NCI-H526 (cell line): ENCODE data around the gene RASGRF1.

ENCODE experiments used
- DNase-seq, 2 experiments: peaks; one replicate each; lab custom pipeline; 2025; lab: John Stamatoyannopoulos, UW

RASGRF1 gene

GRCh38 chr15:78987556-78988360 is 102.8 kb downstream of the RASGRF1 start:
- no peak for DNase-seq

DNA sequence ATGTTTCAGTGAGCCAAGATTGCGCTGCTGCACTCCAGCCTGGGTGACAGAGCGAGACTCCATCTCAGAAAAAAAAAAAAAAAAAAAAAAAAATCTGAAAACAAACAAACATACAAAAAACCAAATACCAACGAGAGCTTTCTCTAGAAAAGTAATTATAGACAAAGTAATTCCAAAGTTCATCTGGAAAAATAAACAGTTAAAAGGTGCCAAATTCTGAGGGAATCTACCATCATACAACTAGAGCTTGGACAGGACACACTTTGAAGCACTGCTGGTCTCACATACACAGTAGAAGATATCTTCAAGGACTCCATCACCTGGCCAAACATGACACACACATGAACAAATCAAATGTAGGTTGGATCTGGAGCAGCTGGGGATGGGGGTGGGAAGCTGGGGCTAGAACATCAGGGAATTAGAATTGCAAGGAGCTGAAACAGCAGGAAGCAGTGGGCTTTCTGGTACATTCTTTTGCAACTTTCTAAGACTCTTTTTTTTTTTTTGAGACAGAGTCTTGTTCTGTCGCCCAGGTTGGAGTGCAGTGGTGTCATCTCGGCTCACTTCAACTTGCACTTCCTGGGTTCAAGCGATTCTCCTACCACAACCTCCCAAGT is 104.6 kb downstream of the RASGRF1 start:
- no peak for DNase-seq

GRCh38 chr15:78984041-78984440 is 106.5 kb downstream of the RASGRF1 start:
- no peak for DNase-seq

GRCh38 chr15:78983146-78983918 is 107.2 kb downstream of the RASGRF1 start:
- DNase-seq: no peak

DNA sequence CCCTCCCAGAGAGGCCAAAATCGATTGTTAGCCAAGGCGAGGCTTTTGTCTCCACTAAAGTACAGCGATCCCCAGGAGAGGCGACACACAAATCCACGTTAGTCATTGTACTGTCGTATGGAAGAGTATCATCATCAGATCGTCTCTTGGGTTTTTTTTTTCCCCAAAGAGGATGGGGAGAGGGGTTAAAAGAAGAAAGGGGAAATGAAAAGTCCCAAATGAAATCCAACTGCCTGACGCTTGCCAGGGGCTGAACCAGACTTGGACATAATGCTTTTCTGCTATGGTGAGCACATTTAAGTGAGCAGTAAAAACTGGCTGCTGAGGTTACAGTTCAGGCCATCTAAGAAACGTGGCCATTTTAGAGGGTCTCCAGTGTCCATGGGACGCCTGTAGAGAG is 107.8 kb downstream of the RASGRF1 start:
- DNase-seq: no peak

DNA sequence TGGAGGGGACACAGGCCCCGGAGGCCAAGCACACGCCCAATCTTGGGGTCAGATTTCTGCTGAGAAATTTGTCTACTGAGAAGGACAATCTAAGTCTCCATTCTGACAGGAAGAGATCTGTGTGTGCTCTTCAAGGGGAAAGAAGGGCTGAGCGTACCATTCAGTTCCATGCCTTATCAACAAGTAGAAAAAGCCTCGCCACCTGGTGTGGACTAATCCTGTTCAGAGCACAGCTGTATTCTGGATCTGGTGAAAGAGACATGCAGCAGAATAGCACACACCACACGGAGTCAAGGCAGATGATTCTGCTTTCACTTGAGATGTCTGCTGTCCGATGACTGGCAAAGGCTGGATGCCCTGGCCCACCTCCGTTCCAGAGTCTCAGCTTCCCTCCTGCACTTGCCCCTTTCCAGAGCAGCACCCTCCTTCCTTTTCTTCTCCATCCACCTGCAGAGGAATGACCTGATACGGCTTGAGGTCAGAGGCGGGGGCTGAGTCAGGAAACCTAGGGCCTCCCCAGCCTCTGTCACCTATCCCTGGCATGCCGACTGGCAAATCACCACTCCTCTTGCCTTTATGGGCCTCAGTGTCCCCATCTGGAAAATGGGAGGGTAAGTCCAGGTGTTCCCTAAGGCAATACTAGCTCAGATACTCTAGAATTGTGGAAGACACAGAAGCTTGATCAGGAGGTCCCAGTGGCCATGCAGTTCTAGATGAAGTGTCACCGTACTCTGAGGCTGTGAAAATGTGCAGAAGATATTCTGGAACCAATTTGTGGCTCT is 108.9 kb downstream of the RASGRF1 start:
- DNase-seq: no peak

DNA sequence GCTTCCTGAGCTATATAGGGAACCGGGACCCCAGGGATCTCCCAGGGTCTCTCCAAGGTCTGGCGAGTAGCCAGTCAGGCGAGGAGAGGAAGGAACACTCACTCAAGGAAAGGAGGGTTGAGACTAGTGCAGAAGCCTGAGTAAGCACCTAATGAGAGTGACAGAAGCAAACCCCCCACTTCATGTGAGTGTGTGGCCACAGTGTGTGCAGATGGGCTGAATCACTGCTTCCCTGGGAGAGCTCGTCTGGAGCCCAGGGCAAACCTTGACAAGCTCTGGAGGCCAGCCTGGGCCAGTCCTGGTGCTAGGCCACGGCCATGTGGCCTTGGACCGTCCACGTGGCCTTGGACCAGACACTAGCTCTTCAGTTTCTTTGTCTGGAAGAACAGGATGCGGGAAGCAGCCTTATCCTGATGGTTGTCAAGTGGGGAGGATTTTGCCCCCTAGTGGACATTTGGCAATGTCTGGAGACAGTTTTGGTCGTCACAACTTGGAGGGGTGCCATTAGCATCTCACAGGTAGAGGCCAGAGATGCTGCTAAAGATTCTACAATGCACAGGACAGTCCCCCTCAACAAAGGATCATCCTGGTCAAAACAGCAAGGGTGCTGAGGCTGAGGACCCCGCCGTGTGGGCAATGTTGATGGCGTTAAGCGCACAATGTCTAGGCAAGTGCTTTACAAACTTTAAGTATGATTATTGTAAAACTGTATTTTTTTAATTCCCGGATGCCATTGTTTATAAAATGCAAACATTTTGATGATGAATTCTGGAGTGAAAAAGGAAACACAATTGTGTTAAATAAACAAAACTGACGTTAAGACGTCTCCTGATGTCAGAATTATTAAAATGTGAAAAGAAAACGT is 110.9 kb downstream of the RASGRF1 start:
- peak; percentile 81 to 88 for DNase-seq

DNA sequence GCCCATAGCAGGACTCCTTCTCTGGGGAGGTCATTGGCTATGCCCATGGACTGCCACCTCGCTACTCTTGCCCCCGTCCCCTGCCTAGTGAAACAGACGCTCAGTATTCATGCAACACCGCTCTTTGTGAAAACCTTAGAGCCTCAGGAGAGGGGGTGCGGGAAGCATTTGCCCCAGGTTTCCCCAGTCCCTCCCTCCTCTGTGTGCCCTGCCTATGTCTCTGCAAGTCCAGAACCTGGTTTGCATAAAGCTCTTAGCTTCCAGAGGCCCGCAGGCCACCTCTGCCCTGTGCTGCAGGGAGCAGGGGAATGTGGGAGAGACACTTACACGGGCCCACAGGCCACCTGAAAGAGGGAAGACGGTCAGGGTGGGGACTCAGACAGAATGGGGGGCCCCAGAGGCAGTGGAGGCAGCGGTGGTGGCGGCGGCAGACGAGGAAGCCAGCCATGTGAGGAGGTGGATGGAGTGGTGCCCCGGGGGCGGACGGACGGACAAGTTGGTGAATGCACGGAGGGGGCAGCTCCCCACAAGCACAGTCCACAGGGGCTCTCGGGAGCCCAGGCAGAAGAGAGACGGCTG is 111.9 kb downstream of the RASGRF1 start:
- peak; percentile 45 to 67 for DNase-seq

GRCh38 chr15:78977591-78978347 is 112.8 kb downstream of the RASGRF1 start:
- no peak for DNase-seq

GRCh38 chr15:78977091-78977571 is 113.4 kb downstream of the RASGRF1 start:
- DNase-seq: no peak

DNA sequence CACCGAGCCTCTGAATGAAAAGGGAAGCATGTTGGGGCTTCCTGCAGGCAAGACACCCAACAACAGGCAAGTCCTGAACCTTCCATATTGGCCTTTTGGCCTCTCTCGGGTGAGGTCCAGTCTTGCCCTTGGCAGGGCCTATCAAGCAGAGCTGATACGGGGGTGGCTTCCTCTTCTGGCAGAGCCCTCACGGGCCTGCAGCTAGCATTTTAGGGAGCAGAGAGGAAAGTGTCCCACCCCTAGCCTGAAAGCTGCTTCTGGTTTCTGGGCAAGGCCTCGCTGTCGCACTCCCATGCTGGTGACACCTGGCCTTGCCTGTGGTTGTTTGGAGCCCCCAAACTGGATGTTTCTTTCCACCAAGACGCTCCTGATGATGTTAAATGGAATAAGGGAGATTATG is 113.9 kb downstream of the RASGRF1 start:
- no peak for DNase-seq

GRCh38 chr15:78974272-78974918 is 116.2 kb downstream of the RASGRF1 start:
- DNase-seq: no peak

GRCh38 chr15:78969687-78970349 is 120.8 kb downstream of the RASGRF1 start:
- DNase-seq: no peak

- DNase-seq: peak in 1 of 2 experiments; percentile 50
Measured at GRCh38 chr15:78968539-78969271, 121.9 kb downstream of the RASGRF1 start.

DNA sequence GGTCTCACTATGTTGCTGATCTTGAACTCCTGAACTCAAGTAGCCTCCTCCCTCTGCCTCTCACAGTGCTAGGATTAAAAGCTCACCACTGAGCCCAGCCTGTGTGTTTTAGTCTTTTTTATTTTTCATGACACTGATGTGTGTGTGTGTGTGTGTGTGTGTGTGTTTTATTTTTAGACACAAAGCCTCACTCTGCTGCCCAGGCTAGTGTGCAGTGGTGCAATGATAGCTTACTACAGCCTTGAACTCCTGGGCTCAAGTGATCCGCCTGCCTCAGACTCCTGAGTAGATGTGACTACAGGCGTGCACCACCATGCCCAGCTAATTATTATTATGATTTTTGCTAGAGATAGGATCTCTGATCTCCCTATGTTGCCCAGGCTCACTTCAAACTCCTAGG is 122.5 kb downstream of the RASGRF1 start:
- no peak for DNase-seq

GRCh38 chr15:78960308-78960707 is 130.3 kb downstream of the RASGRF1 start:
- DNase-seq: no peak

DNA sequence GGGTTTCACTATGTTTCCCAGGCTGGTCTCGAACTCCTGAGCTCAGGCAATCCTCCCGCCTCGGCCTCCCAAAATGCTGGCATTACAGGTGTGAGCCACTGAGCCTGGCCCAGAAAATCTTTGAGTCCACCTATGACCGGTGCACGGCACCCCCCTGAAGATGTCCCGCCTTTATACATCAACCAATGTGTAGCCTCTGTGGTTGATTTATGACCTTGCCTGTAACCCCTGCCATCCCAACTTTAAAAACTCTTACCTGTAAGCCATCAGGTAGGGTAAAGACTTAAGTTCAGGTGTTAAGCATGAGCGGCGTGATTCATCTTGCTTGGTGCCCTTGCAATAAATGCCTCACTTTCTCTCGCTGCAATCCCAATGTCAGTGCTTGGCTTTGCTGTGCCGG is 131.2 kb downstream of the RASGRF1 start:
- DNase-seq: no peak
